ENCODE data around the gene MID1.
A peak's percentile ranks its signal among the peaks of the same experiment; 100 is the strongest.

DNA sequence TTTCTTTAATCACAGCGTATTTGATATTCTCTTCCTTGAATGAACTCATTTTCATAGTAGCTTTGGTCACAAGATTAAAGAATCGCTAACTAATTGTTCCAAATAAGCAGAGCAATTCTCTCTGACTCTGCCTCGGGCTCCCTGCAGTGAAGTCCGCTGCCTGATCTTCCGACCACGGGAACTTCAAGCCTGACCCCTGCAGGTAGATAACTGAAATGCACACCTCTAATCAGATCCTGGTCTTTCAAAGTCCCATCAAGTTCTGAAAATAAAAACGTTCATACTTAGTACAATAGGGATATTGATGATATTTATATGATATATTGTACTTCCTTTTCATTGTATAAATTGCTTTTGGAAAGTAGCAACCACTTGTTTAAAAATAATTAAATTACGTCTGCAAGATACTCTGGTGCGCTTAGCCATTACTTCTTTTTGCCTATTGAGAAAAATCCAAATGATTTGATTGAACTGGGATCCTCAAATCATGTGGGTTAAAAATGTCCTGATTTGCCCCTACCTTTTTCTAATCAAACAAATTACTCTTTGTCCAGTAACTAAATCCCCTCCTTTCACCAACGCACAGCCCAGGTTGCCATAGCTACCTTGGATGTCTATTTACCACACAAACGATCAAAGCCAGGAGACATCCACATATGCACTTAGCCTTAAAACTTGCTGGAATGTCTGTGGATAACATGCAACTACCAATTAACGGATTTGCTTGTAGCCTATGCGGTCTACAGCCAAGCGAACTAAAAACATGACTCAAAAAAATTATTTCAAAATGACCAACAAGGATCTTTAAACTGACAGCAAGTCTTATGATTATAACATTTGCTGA lies 4.2 kb downstream of the MID1 start:
- TF ChIP-seq, protein P1, sequence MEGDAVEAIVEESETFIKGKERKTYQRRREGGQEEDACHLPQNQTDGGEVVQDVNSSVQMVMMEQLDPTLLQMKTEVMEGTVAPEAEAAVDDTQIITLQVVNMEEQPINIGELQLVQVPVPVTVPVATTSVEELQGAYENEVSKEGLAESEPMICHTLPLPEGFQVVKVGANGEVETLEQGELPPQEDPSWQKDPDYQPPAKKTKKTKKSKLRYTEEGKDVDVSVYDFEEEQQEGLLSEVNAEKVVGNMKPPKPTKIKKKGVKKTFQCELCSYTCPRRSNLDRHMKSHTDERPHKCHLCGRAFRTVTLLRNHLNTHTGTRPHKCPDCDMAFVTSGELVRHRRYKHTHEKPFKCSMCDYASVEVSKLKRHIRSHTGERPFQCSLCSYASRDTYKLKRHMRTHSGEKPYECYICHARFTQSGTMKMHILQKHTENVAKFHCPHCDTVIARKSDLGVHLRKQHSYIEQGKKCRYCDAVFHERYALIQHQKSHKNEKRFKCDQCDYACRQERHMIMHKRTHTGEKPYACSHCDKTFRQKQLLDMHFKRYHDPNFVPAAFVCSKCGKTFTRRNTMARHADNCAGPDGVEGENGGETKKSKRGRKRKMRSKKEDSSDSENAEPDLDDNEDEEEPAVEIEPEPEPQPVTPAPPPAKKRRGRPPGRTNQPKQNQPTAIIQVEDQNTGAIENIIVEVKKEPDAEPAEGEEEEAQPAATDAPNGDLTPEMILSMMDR (IDR thresholded peaks at IDR 0.05) = peak; percentile 75
- TF ChIP-seq, protein P2, sequence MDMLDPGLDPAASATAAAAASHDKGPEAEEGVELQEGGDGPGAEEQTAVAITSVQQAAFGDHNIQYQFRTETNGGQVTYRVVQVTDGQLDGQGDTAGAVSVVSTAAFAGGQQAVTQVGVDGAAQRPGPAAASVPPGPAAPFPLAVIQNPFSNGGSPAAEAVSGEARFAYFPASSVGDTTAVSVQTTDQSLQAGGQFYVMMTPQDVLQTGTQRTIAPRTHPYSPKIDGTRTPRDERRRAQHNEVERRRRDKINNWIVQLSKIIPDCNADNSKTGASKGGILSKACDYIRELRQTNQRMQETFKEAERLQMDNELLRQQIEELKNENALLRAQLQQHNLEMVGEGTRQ (IDR thresholded peaks at IDR 0.05) = no peak
- TF ChIP-seq CHD2 (IDR thresholded peaks at IDR 0.05; ENCODE audit: low read length, partially characterized antibody) (no peak), RFX5 (IDR thresholded peaks at IDR 0.05) (no peak), POLR2A (IDR thresholded peaks at IDR 0.05; ENCODE audit: low read length) (no peak), RARB (CRISPR knock-in tag; IDR thresholded peaks at IDR 0.05) (no peak), EP300 (IDR thresholded peaks at IDR 0.05) (no peak), HOXA7 (CRISPR knock-in tag; IDR thresholded peaks at IDR 0.05) (no peak), MAFK (IDR thresholded peaks at IDR 0.05; ENCODE audit: partially characterized antibody) (no peak), NR3C1 (IDR thresholded peaks at IDR 0.05) (no peak)
- TF ChIP-seq, protein P3, sequence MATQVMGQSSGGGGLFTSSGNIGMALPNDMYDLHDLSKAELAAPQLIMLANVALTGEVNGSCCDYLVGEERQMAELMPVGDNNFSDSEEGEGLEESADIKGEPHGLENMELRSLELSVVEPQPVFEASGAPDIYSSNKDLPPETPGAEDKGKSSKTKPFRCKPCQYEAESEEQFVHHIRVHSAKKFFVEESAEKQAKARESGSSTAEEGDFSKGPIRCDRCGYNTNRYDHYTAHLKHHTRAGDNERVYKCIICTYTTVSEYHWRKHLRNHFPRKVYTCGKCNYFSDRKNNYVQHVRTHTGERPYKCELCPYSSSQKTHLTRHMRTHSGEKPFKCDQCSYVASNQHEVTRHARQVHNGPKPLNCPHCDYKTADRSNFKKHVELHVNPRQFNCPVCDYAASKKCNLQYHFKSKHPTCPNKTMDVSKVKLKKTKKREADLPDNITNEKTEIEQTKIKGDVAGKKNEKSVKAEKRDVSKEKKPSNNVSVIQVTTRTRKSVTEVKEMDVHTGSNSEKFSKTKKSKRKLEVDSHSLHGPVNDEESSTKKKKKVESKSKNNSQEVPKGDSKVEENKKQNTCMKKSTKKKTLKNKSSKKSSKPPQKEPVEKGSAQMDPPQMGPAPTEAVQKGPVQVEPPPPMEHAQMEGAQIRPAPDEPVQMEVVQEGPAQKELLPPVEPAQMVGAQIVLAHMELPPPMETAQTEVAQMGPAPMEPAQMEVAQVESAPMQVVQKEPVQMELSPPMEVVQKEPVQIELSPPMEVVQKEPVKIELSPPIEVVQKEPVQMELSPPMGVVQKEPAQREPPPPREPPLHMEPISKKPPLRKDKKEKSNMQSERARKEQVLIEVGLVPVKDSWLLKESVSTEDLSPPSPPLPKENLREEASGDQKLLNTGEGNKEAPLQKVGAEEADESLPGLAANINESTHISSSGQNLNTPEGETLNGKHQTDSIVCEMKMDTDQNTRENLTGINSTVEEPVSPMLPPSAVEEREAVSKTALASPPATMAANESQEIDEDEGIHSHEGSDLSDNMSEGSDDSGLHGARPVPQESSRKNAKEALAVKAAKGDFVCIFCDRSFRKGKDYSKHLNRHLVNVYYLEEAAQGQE (IDR thresholded peaks at IDR 0.05) = no peak
- TF ChIP-seq, protein P4, sequence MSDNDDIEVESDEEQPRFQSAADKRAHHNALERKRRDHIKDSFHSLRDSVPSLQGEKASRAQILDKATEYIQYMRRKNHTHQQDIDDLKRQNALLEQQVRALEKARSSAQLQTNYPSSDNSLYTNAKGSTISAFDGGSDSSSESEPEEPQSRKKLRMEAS (IDR thresholded peaks at IDR 0.05) = no peak
